Nephron progenitor cell (in vitro differentiated cells): Measurements from ENCODE around the gene ZNF43.

Experiments
- DNase-seq: peaks from one replicate; pipeline ENCODE4 v3.0.0; 2021
- H3K27ac Mint-ChIP-seq: 2 replicates; pipeline ENCODE4 v1.8.0; 2021; ENCODE audit warnings: mild to moderate bottlenecking, moderate library complexity, mixed read lengths
- H3K27me3 Mint-ChIP-seq: 2 replicates; pipeline ENCODE4 v1.8.0; 2021; ENCODE audit warnings: mild to moderate bottlenecking, low read depth, mixed read lengths; ENCODE audit not compliant: poor library complexity
- H3K36me3 Mint-ChIP-seq: 2 replicates; pipeline ENCODE4 v1.8.0; 2021; ENCODE audit warnings: low read depth, mixed read lengths
- H3K4me1 Mint-ChIP-seq: 2 replicates; pipeline ENCODE4 v1.8.0; 2021; ENCODE audit warnings: mixed read lengths
- H3K4me3 Mint-ChIP-seq: 2 replicates; pipeline ENCODE4 v1.8.0; 2021; ENCODE audit warnings: mild to moderate bottlenecking, moderate library complexity, mixed read lengths
- H3K9me3 Mint-ChIP-seq: 2 replicates; pipeline ENCODE4 v1.8.0; 2021; ENCODE audit warnings: mild to moderate bottlenecking, moderate library complexity, mixed read lengths
- CTCF ChIP-seq: fragments of 200-600 bp; sonication (generic); IDR thresholded peaks from 2 replicates; pipeline ENCODE4 v1.5.0; 2021; ENCODE audit warnings: antibody characterized with exemption

Gene ZNF43

GRCh38 chr19:21856773-21857514, 21.0 kb upstream of the ZNF43 start:
- TF ChIP-seq CTCF: no peak

DNA sequence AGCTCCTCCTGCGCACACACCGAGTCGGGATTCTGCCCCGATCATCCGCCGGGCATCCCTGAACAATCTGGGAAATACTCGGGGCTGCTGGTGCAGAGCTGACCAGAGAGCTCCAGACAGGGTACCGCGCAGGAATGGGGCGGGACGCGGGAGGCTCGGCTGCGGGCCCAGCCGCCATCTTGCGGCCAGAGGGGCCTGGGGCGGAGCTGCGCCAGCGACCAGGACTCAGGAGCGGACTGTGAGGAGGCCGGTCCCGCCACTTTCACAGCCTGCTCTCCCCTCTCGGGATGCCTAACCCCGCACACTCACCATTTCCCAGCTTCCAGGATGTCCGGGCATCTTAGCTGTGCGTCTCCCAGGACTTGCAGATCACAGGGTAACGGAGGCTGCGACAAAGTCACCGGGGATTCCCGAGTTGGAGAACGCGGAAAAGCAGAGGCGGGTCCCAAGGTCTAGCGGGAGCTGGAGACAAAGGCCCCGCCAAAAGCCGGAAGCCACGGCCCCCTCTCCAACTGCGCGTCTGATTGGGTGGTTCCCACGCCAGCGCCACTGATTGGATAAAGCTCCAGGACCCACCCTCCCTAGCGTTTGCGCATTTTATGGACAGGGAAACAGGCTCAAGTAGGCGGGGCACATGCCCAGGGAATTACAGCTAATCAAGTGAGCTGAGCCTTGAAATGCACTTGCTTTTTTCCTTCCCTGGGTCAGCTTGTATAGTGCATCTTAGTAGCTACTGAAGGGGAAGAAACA, 15.8 kb upstream of the ZNF43 start:
- no peak for TF ChIP-seq CTCF
- Mint-ChIP-seq H3K4me3 (peak overlapping the region; percentile 93), H3K4me1 (peaks cover 29% of the 10 kb centered on the region), H3K27ac (peak overlapping the region; percentile 100), H3K9me3 (peaks cover 79% of the 10 kb centered on the region), H3K27me3 (peaks cover 5% of the 10 kb centered on the region), H3K36me3 (peaks cover 58% of the 10 kb centered on the region)
- DNase-seq: peak; percentile 86

More at GRCh38 chr19:21856773-21857514, 21.0 kb upstream of the ZNF43 start:
- Mint-ChIP-seq H3K9me3 (peaks cover 51% of the 10 kb centered on the region), H3K36me3 (peaks cover 14% of the 10 kb centered on the region), H3K4me3 (no peak overlapping the region), H3K27me3 (no peaks in the 10 kb centered on the region), H3K4me1 (peaks cover 5% of the 10 kb centered on the region), H3K27ac (no peak overlapping the region)
- DNase-seq: no peak

DNA sequence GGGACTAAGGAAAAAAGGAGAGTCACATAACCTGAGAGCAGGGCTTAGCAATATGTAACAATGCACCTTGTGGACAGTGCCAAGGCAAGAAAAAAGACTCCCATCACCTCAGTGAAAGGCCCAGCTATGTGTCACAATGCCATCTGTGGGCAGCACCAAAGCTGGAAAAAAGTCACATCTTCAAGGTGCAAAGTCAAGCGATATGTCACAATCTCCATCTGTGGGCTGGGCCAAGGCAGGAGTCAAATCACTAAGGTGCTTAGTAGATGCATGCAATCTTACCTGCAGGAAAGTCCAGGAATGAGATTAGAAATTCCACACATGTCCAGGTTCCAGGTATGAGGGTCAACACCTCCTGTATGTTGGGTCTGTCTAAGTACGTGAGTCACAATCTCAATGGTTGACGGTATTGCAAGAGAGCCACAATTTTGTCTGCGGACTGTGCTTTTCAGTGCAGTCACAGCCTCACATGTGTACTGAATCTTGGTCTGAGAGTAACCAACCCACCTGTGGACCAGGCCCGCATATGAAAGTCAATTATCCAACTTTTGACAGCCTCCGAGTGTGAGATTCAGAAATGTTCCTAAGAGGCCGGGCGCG, 14.8 kb upstream of the ZNF43 start:
- no peak for DNase-seq
- peaks cover 5% of the 10 kb centered on the region for H3K27me3 Mint-ChIP-seq
- peaks cover 29% of the 10 kb centered on the region for H3K4me1 Mint-ChIP-seq
- peaks cover 68% of the 10 kb centered on the region for H3K36me3 Mint-ChIP-seq
- peak overlapping the region; percentile 93 for H3K4me3 Mint-ChIP-seq
- no peak for TF ChIP-seq CTCF
- no peak overlapping the region for H3K27ac Mint-ChIP-seq
- H3K9me3 Mint-ChIP-seq: peaks cover 75% of the 10 kb centered on the region

GRCh38 chr19:21848706-21849105, 12.7 kb upstream of the ZNF43 start:
- no peak overlapping the region for H3K27ac Mint-ChIP-seq
- peak overlapping the region; percentile 52 for H3K4me3 Mint-ChIP-seq
- H3K9me3 Mint-ChIP-seq: peaks cover 63% of the 10 kb centered on the region
- no peak for TF ChIP-seq CTCF
- peaks cover 82% of the 10 kb centered on the region for H3K36me3 Mint-ChIP-seq
- H3K4me1 Mint-ChIP-seq: peaks cover 29% of the 10 kb centered on the region
- DNase-seq: no peak
- H3K27me3 Mint-ChIP-seq: peaks cover 5% of the 10 kb centered on the region

DNA sequence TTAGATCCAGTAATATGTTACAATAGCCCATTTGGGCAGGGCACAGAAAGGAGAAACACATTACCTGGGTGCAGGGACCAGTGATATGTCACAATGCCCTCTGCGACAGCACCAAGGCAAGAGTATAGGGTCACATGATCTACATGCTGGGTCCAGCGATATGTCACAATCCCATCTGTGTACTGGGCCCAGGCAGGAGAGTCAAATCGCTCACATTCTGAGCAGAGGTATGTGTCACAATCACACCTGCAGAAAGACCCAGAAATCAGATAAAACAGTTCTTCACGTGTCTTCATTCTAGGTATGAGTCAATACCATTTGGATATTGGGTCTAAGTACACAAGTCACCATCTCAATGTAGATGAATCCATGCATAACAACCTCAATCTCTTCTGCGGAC, 7.1 kb upstream of the ZNF43 start:
- no peak for DNase-seq
- peaks cover 95% of the 10 kb centered on the region for H3K36me3 Mint-ChIP-seq
- no peak overlapping the region for H3K4me3 Mint-ChIP-seq
- TF ChIP-seq CTCF: no peak
- no peaks in the 10 kb centered on the region for H3K27me3 Mint-ChIP-seq
- peaks cover 14% of the 10 kb centered on the region for H3K9me3 Mint-ChIP-seq
- no peak overlapping the region for H3K27ac Mint-ChIP-seq
- H3K4me1 Mint-ChIP-seq: peaks cover 4% of the 10 kb centered on the region
